GM23338 (cell line): ENCODE data around the gene S1PR3. TPM values are rescaled to one million over a fixed set of nuclear protein-coding genes. Genes with fewer than 3 reads are reported as not detected.

ENCODE experiments used
- ATAC-seq: fragments of 200-7000 bp; cut with Tn5 transposase; 3 replicates; pipeline ENCODE4 v1.9.1; 2020
- DNase-seq: peaks from one replicate; pipeline ENCODE4 v3.0.0-alpha.2; 2015; ENCODE audit warnings: low spot score
- H2AFZ ChIP-seq: fragments of 200-600 bp; sonication (generic); 2 replicates; pipeline ENCODE4 v1.8.0; 2016; ENCODE audit warnings: antibody characterized with exemption, mild to moderate bottlenecking, moderate library complexity
- H3F3A ChIP-seq: fragments of 200-600 bp; sonication (generic); replicated peaks from 2 replicates; pipeline ENCODE4 v1.8.0; 2017; ENCODE audit warnings: antibody characterized with exemption, mixed run types, low read depth
- H3K27ac ChIP-seq: fragments of 200-600 bp; sonication (generic); 2 replicates; pipeline ENCODE4 v1.6.1; 2016; ENCODE audit warnings: low read depth
- H3K27me3 ChIP-seq: fragments of 200-600 bp; sonication (generic); 2 replicates; pipeline ENCODE4 v1.8.0; 2016; ENCODE audit warnings: mild to moderate bottlenecking, mixed run types, moderate library complexity; ENCODE audit not compliant: insufficient read depth
- H3K36me3 ChIP-seq: fragments of 200-600 bp; sonication (generic); 2 replicates; pipeline ENCODE4 v1.8.0; 2016; ENCODE audit warnings: mild to moderate bottlenecking; ENCODE audit not compliant: insufficient read depth
- H3K4me1 ChIP-seq: fragments of 200-600 bp; sonication (generic); 2 replicates; pipeline ENCODE4 v1.8.0; 2016; ENCODE audit warnings: mild to moderate bottlenecking, moderate library complexity; ENCODE audit not compliant: insufficient read depth
- H3K4me2 ChIP-seq: fragments of 200-600 bp; sonication (generic); 2 replicates; pipeline ENCODE4 v1.7.1; 2017; ENCODE audit warnings: mixed run types
- H3K4me3 ChIP-seq: fragments of 200-600 bp; sonication (generic); 2 replicates; pipeline ENCODE4 v1.6.1; 2016; ENCODE audit warnings: mixed run types
- H3K79me2 ChIP-seq: fragments of 200-600 bp; sonication (generic); replicated peaks from 2 replicates; pipeline ENCODE4 v1.8.0; 2017; ENCODE audit warnings: mild to moderate bottlenecking; ENCODE audit not compliant: insufficient read depth
- H3K9me2 ChIP-seq: fragments of 200-600 bp; sonication (generic); 2 replicates; pipeline ENCODE4 v1.8.0; 2017; ENCODE audit not compliant: insufficient read depth
- H4K20me1 ChIP-seq: fragments of 200-600 bp; sonication (generic); replicated peaks from 2 replicates; pipeline ENCODE4 v1.8.0; 2017; ENCODE audit warnings: mild to moderate bottlenecking; ENCODE audit not compliant: insufficient read depth
- H3K27ac Mint-ChIP-seq: 2 replicates; pipeline ENCODE4 v1.8.0; 2020; ENCODE audit warnings: inconsistent platforms, mild to moderate bottlenecking, moderate library complexity, mixed read lengths
- H3K27me3 Mint-ChIP-seq: 3 replicates; pipeline ENCODE4 v1.8.0; 2022; ENCODE audit warnings: low read depth, mild to moderate bottlenecking, moderate library complexity, mixed read lengths, inconsistent platforms; ENCODE audit not compliant: insufficient read depth, poor library complexity
- H3K36me3 Mint-ChIP-seq: 3 replicates; pipeline ENCODE4 v1.8.0; 2021; ENCODE audit warnings: low read depth, mild to moderate bottlenecking, inconsistent platforms, moderate library complexity, mixed read lengths
- H3K4me1 Mint-ChIP-seq: 3 replicates; pipeline ENCODE4 v1.8.0; 2020; ENCODE audit warnings: mild to moderate bottlenecking, inconsistent platforms, mixed read lengths
- H3K4me3 Mint-ChIP-seq: 3 replicates; pipeline ENCODE4 v1.8.0; 2021; ENCODE audit warnings: moderate library complexity, mild to moderate bottlenecking, inconsistent platforms, mixed read lengths
- H3K9me3 Mint-ChIP-seq: 3 replicates; pipeline ENCODE4 v1.8.0; 2020; ENCODE audit warnings: moderate library complexity, mild to moderate bottlenecking, inconsistent platforms, mixed read lengths
- CREB1 ChIP-seq: fragments of 250-450 bp; sonication (Bioruptor Pico); IDR thresholded peaks from 2 replicates; pipeline ENCODE4 v1.5.0; 2020; ENCODE audit warnings: low read depth, mild to moderate bottlenecking, moderate library complexity
- ETS1 ChIP-seq: IDR thresholded peaks from 2 replicates; pipeline ENCODE4 v1.6.1; 2016; ENCODE audit warnings: antibody characterized with exemption
- EZH2 ChIP-seq: fragments of 200-600 bp; sonication (generic); IDR thresholded peaks from one replicate; pipeline ENCODE4 v1.8.0; 2017; ENCODE audit warnings: antibody characterized with exemption, mild to moderate bottlenecking, low read depth; ENCODE audit not compliant: unreplicated experiment
- EZH2phosphoT487 ChIP-seq: fragments of 200-600 bp; sonication (generic); IDR thresholded peaks from one replicate; pipeline ENCODE4 v1.8.1; 2018; ENCODE audit warnings: antibody characterized with exemption; ENCODE audit not compliant: unreplicated experiment
- JUNB ChIP-seq: IDR thresholded peaks from one replicate; pipeline ENCODE4 v1.6.1; 2016; ENCODE audit warnings: antibody characterized with exemption; ENCODE audit not compliant: unreplicated experiment
- NANOG ChIP-seq: IDR thresholded peaks from 2 replicates; pipeline ENCODE4 v1.6.1; 2016; ENCODE audit warnings: antibody characterized with exemption, borderline replicate concordance
- POLR2AphosphoS5 ChIP-seq: IDR thresholded peaks from 2 replicates; pipeline ENCODE4 v1.6.1; 2016; ENCODE audit warnings: antibody characterized with exemption, low read depth
- REST ChIP-seq: IDR thresholded peaks from one replicate; pipeline ENCODE4 v1.6.1; 2018; ENCODE audit warnings: antibody characterized with exemption; ENCODE audit not compliant: unreplicated experiment
- STAT1 ChIP-seq: IDR thresholded peaks from one replicate; pipeline ENCODE4 v1.6.1; 2016; ENCODE audit warnings: antibody characterized with exemption; ENCODE audit not compliant: unreplicated experiment
- ZNF114 ChIP-seq: fragments of 250-450 bp; sonication (Bioruptor Pico); IDR thresholded peaks from 2 replicates; pipeline ENCODE4 v1.5.0; 2020; ENCODE audit warnings: mild to moderate bottlenecking, moderate library complexity
- ZNF331 ChIP-seq: fragments of 250-450 bp; sonication (Bioruptor Pico); IDR thresholded peaks from 2 replicates; pipeline ENCODE4 v1.5.0; 2020; ENCODE audit warnings: low read depth, mild to moderate bottlenecking, moderate library complexity
- ZNF462 ChIP-seq: fragments of 250-450 bp; sonication (Bioruptor Pico); IDR thresholded peaks from 2 replicates; pipeline ENCODE4 v1.5.0; 2020; ENCODE audit warnings: mild to moderate bottlenecking, moderate library complexity
- polyA plus RNA-seq: library from polyadenylated mRNA; unstranded; fragments of >200 nt; fragmentation: Nextera tagmentation; extraction: Ambion mirVana; gene quantifications from 2 replicates; pipeline ENCODE4 v1.2.1, GENCODE V29; 2016
- total RNA-seq: library from RNA; depleted of rRNA; stranded (reverse); fragments of >200 nt; shearing (Covaris generic); gene quantifications from 2 replicates; pipeline ENCODE4 v1.2.3, GENCODE V29; 2014
- TF ChIP-seq, protein P1 (sequence below), 2 experiments: fragments of 200-600 bp in 1 of 2; sonication (generic) in 1 of 2; conservative IDR thresholded peaks; 2 replicates each; pipeline versions ENCODE4 v1.5.1 to v1.6.1; 2016 to 2017; ENCODE audit warnings: antibody characterized with exemption in 2 of 2, low read depth in 2 of 2, mild to moderate bottlenecking in 2 of 2, moderate library complexity in 1 of 2

S1PR3 gene
- total and polyA plus RNA-seq, 2 experiments from 2014 or later = 2.1 to 7.6 TPM

- Histone ChIP-seq H3K27me3 (no peaks in the 10 kb centered on the region), H3K36me3 (no peaks in the 10 kb centered on the region), H3K79me2 (no peaks in the 10 kb centered on the region), H3K9me2 (0 out of 2 replicates have a peak, but pooled peaks cover 3% of the 10 kb centered on the region), H3K27ac (no peak overlapping the region), H4K20me1 (no peaks in the 10 kb centered on the region), H3K4me3 (no peak overlapping the region), H3F3A (no peaks in the 10 kb centered on the region), H2AFZ (no peak overlapping the region), H3K4me1 (no peaks in the 10 kb centered on the region), H3K4me2 (no peak overlapping the region)
- H3K4me3 Mint-ChIP-seq = no peak overlapping the region
- peaks cover 3% of the 10 kb centered on the region; the same call in 2 of the 3 replicates for H3K4me1 Mint-ChIP-seq
- no peak overlapping the region for H3K27ac Mint-ChIP-seq
- no peak for ATAC-seq
- H3K36me3 Mint-ChIP-seq = peaks cover 7% of the 10 kb centered on the region; the same call in 2 of the 3 replicates
- no peak for DNase-seq
- H3K9me3 Mint-ChIP-seq = peaks cover 19% of the 10 kb centered on the region
- TF ChIP-seq REST (no peak), POLR2AphosphoS5 (no peak), ZNF462 (CRISPR knock-in tag) (no peak), CREB1 (no peak), JUNB (no peak), ZNF114 (CRISPR knock-in tag) (no peak), ZNF331 (CRISPR knock-in tag) (no peak), EZH2 (no peak), NANOG (no peak), ETS1 (no peak), STAT1 (no peak), EZH2phosphoT487 (no peak)
- TF ChIP-seq, protein P1, sequence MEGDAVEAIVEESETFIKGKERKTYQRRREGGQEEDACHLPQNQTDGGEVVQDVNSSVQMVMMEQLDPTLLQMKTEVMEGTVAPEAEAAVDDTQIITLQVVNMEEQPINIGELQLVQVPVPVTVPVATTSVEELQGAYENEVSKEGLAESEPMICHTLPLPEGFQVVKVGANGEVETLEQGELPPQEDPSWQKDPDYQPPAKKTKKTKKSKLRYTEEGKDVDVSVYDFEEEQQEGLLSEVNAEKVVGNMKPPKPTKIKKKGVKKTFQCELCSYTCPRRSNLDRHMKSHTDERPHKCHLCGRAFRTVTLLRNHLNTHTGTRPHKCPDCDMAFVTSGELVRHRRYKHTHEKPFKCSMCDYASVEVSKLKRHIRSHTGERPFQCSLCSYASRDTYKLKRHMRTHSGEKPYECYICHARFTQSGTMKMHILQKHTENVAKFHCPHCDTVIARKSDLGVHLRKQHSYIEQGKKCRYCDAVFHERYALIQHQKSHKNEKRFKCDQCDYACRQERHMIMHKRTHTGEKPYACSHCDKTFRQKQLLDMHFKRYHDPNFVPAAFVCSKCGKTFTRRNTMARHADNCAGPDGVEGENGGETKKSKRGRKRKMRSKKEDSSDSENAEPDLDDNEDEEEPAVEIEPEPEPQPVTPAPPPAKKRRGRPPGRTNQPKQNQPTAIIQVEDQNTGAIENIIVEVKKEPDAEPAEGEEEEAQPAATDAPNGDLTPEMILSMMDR (conservative IDR thresholded peaks at IDR 0.05; ENCODE audit: low read depth in 2 of 2) = no peak
- no peaks in the 10 kb centered on the region for H3K27me3 Mint-ChIP-seq
Measured at GRCh38 chr9:88976890-88977257, 14.4 kb upstream of the S1PR3 start.
